Upper lobe of right lung (tissue), 1 donor: Measurements from ENCODE around the gene KLHL21. TPM values are rescaled to one million over a fixed set of nuclear protein-coding genes. Genes with fewer than 3 reads are reported as not detected.

Experiments
- ATAC-seq: fragments of 200-7000 bp; cut with Tn5 transposase; one replicate; pipeline ENCODE4 v1.9.1; 2020; ENCODE audit warnings: mild to moderate bottlenecking, moderate library complexity
- DNase-seq: peaks from one replicate; pipeline ENCODE4 v3.0.0-alpha.2; 2020
- H3K27ac ChIP-seq: fragments of 200-600 bp; one replicate; pipeline ENCODE4 v1.8.0; 2022
- H3K27me3 ChIP-seq: fragments of 200-600 bp; one replicate; pipeline ENCODE4 v1.8.0; 2022; ENCODE audit warnings: mild to moderate bottlenecking
- H3K36me3 ChIP-seq: fragments of 200-600 bp; one replicate; pipeline ENCODE4 v1.8.0; 2022
- H3K4me1 ChIP-seq: fragments of 200-600 bp; one replicate; pipeline ENCODE4 v1.8.0; 2022
- H3K4me3 ChIP-seq: fragments of 200-600 bp; one replicate; pipeline ENCODE4 v1.8.0; 2022; ENCODE audit warnings: mild to moderate bottlenecking
- H3K9me3 ChIP-seq: fragments of 200-600 bp; one replicate; pipeline ENCODE4 v1.8.0; 2022
- intact Hi-C: fragments of 100-400 bp; cut with DNase I; formaldehyde crosslinking; loops from one replicate; pipeline ENCODE4 v1.11.0; 2022
- total RNA-seq: library from RNA; stranded (reverse); fragmentation: NEBNext Ultra II Directional; extraction: Animal tissue kit (Norgen Biotek cat#: 25700); gene quantifications from one replicate; pipeline ENCODE4 v1.2.1, GENCODE V29; 2021
- TF ChIP-seq, protein P1 (sequence below): fragments of 200-600 bp; IDR thresholded peaks from one replicate; pipeline ENCODE4 v1.8.0; 2022; ENCODE audit warnings: antibody characterized with exemption
- donor health status: DM: no; HTN: yes; CAD: no; lungs with severe emphysema.

The KLHL21 gene
- total RNA-seq, 1 donor from 2014 or later: 21.8 TPM

DNA sequence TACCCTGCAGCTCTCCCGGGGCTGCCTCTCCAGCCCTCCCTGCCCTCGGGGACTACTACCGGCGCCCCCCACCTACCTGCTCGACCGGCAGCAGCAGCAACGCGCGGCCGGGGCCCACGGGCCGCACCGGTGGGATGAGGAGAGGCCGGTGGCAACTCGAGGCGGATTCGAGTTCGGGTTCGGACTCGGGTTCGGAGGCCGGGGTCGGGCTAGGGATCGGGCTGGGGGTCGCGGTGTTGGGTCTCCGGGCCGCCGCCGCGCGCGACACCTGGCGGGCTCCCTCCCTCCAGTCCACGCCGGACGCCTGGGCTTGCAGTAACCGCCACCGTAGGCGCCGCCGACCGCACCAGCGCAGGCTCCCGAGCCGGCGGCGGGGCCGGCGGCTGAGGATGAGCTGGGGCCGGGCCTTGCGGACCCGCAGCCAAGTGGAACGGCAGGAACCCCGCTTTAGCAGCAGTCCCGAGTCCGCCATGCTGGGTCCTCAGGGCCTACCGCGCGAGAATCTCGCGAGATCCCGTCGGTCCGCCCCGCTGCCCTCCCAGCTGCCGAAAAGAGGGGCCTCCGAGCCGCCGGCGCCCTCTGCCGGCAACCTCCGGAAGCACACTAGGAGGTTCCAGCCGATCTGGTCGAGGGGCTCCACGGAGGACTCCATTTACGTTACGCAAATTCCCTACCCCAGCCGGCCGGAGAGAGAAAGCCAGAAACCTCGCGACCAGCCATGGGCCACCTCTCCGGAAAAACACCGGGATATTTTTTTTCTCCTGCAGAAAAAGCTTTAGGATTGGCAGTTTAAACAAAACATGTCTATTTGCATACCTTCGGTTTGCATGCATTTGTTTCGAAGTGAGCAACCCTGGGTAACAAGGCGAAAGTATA is 48.4 kb downstream of the KLHL21 start, which contains the start of gene NOL9:
TSS of gene NOL9 (minus strand) at position 483 of the 876 bp plus-strand sequence. CDS start at position 472, 11 bp downstream.
- Histone ChIP-seq H3K36me3 (peaks cover 18% of the 10 kb centered on the region), H3K4me3 (peak within 1 kb of the TSS; percentile 98), H3K27ac (peak within 1 kb of the TSS; percentile 79), H3K27me3 (no peaks in the 10 kb centered on the region), H3K9me3 (no peaks in the 10 kb centered on the region), H3K4me1 (peaks cover 21% of the 10 kb centered on the region)
- ATAC-seq (peak; percentile 100), DNase-seq (peak; percentile 98)
- TF ChIP-seq, protein P1, sequence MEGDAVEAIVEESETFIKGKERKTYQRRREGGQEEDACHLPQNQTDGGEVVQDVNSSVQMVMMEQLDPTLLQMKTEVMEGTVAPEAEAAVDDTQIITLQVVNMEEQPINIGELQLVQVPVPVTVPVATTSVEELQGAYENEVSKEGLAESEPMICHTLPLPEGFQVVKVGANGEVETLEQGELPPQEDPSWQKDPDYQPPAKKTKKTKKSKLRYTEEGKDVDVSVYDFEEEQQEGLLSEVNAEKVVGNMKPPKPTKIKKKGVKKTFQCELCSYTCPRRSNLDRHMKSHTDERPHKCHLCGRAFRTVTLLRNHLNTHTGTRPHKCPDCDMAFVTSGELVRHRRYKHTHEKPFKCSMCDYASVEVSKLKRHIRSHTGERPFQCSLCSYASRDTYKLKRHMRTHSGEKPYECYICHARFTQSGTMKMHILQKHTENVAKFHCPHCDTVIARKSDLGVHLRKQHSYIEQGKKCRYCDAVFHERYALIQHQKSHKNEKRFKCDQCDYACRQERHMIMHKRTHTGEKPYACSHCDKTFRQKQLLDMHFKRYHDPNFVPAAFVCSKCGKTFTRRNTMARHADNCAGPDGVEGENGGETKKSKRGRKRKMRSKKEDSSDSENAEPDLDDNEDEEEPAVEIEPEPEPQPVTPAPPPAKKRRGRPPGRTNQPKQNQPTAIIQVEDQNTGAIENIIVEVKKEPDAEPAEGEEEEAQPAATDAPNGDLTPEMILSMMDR: peak; percentile 95
- intact Hi-C loops: no loop called here

DNA sequence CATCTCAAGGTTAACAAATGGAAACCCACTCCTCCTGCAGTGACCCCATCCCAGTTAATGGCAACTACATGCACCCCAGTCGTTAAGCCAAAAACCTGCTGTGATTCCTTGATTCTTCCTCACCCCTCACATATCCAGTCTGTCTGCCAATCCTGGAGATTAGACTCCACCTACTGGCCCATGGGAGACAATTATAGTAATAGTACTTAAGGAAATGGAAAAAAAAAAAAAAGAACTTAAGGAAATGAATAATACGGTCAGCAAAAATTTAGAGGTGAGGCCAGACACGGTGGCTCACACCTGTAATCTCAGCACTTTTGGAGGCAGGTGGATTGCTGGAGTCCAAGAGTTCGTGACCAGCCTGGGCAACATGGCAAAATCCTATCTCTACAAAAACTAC is 55.4 kb downstream of the KLHL21 start:
- peaks cover 81% of the 10 kb centered on the region for H3K36me3 ChIP-seq
- peaks cover 7% of the 10 kb centered on the region for H3K4me1 ChIP-seq
- H3K4me3 ChIP-seq: no peak overlapping the region
- TF ChIP-seq, protein P1: no peak
- DNase-seq (no peak), ATAC-seq (no peak)
- no peak overlapping the region for H3K27ac ChIP-seq
- no peaks in the 10 kb centered on the region for H3K27me3 ChIP-seq
- no peaks in the 10 kb centered on the region for H3K9me3 ChIP-seq
- intact Hi-C loops: no loop called here

DNA sequence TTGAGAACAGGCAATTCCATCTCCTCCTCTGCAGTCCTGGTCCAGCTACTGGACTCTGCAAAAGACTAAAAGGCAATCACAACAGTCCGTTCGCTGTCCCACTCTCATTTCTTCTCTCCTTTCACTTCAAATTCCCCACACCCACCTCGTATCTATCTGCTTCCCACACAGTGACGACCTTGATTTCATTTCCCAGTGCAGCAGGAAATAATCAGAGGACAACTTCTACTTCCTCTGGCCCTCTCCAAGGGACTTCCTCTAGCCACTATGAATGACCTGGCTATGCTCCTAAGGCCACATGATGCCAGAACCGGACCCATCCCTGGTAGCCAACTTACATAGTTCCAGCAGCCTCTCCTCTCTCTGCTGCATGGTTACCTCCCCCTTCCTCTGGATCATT is 56.3 kb downstream of the KLHL21 start:
- Histone ChIP-seq H3K4me3 (no peak overlapping the region), H3K27ac (no peak overlapping the region), H3K9me3 (no peaks in the 10 kb centered on the region), H3K36me3 (peaks cover 86% of the 10 kb centered on the region), H3K27me3 (no peaks in the 10 kb centered on the region), H3K4me1 (peaks cover 7% of the 10 kb centered on the region)
- ATAC-seq: peak; percentile 22
- no peak for DNase-seq
- TF ChIP-seq, protein P1: no peak
- intact Hi-C loops: no loop called here

DNA sequence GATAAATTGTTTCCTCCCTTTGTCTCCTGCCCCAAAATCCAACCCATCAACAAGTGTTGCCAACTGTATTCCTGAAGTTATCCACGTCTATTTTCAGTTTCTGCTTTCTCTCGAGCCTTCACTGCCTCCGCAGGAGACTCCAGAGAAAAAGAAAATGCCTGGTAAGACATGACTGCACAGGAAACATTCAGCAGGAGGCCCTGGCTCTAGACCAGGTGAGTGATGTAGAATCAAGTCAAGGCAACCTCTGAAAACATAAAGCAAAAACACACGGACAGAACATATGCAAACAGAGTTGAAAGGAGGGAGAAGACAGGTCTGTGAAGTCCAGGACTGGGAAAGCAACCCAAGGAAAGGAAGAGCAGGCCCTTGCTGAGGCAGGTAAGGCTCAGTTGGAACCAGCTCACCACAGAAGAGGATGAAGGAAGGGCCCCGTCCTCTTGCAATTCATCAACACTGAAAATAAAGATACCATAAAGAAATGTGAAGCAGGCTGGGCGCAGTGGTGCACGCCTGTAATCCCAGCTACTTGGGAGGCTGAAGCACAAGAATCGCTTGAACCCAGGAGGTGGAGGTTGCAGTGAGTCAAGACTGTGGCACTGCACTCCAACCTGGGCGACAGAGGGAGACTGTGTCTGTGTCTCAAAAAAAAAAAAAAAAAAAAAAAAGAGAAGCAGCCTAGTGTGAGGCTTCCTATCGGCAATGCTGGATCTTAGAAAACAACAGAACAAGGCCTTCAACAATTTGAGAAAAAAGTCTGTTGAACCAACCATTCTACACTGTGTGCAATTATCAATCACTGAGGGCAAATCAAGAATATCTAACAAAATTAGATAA is 57.2 kb downstream of the KLHL21 start:
- ATAC-seq (no peak), DNase-seq (no peak)
- Histone ChIP-seq H3K4me3 (no peak overlapping the region), H3K27ac (no peak overlapping the region), H3K27me3 (no peaks in the 10 kb centered on the region), H3K36me3 (peaks cover 89% of the 10 kb centered on the region), H3K9me3 (no peaks in the 10 kb centered on the region), H3K4me1 (peaks cover 7% of the 10 kb centered on the region)
- intact Hi-C loops: no loop called here
- TF ChIP-seq, protein P1: no peak

DNA sequence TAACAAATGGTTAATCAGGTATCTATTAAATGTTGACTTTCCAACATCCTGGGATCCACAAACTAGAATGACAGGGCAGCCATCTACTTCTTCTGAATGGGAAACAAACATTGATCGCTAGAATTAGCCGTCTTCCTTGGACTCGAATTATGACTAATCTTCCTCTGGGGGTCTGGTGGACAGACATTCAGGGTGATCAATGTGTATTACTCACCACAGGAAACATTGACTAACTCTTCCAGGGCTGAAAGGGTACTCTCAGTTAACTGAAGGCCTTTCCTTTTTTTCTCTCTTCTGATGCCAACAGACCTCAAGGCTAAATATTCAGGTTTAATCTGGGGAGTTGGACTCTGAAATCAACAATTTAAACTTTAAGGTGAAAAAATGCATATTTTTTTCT is 57.8 kb downstream of the KLHL21 start:
- Histone ChIP-seq H3K27me3 (no peaks in the 10 kb centered on the region), H3K9me3 (no peaks in the 10 kb centered on the region), H3K4me3 (no peak overlapping the region), H3K27ac (no peak overlapping the region), H3K4me1 (peaks cover 7% of the 10 kb centered on the region), H3K36me3 (peaks cover 86% of the 10 kb centered on the region)
- no peak for DNase-seq
- TF ChIP-seq, protein P1: no peak
- no peak for ATAC-seq
- intact Hi-C loops: no loop called here

Other genes starting within 250 kb of the KLHL21 start
- gene ACOT7, start 209.1 kb downstream of the KLHL21 start, total RNA-seq: 22.8 TPM
- gene HES2, start 182.9 kb downstream of the KLHL21 start, total RNA-seq: 5.7 TPM
- gene ESPN, start 178.1 kb downstream of the KLHL21 start, total RNA-seq: 4.3 TPM
- 10.0 TPM for gene TNFRSF25, start 136.7 kb downstream of the KLHL21 start, total RNA-seq
- gene PLEKHG5, start 111.2 kb downstream of the KLHL21 start, total RNA-seq: 12.2 TPM
- gene NOL9, start 48.4 kb downstream of the KLHL21 start, total RNA-seq: 23.6 TPM
- not detected for gene TAS1R1, start 47.6 kb downstream of the KLHL21 start, total RNA-seq
- 31.5 TPM for gene ZBTB48, start 22.9 kb downstream of the KLHL21 start, total RNA-seq
- 10.8 TPM for gene PHF13, start 10.9 kb upstream of the KLHL21 start, total RNA-seq
- 15.3 TPM for gene THAP3, start 22.0 kb upstream of the KLHL21 start, total RNA-seq
- gene DNAJC11, start 98.9 kb upstream of the KLHL21 start, total RNA-seq: 37.6 TPM
- 63.4 TPM for gene CAMTA1, start 182.6 kb upstream of the KLHL21 start, total RNA-seq